ENCODE results near the gene ASMT. TPM values are rescaled to one million over a fixed set of nuclear protein-coding genes. Genes with fewer than 3 reads are reported as not detected.

ASMT gene
- total RNA-seq, 4 donors from 2014 or later = 1.4 TPM; not detected in 3

DNA sequence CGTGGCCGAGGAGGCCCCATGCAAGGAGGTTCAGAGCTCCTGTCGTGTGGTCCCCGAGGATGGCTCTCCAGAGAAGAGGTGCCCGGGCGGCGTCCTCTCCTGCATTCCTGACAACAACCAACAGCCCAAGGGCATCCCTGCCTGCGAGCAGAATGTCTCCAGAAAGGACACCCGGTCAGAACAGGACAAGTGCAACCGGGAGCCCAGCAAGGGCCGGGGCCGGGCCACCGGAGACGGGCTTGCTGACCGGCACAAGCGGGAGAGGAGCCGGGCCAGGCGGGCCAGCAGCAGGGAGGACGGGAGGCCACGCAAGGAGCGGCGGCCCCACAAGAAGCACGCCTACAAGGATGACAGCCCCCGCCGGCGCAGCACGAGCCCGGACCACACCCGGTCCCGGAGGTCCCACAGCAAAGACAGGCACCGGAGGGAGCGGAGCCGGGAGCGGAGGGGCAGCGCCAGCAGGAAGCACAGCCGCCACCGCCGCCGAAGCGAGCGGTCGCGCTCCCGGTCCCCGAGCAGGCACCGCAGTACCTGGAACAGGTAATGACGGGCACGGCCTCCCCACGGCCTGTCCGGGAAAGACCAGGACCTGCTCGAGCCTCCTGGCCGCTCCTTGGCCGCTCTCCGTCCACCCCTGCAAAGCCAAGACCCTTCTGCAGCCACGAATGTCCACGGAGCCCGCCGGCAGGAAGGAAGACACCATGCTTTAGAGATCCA, 13.7 kb upstream of the ASMT start:
- TF ChIP-seq, protein P1, sequence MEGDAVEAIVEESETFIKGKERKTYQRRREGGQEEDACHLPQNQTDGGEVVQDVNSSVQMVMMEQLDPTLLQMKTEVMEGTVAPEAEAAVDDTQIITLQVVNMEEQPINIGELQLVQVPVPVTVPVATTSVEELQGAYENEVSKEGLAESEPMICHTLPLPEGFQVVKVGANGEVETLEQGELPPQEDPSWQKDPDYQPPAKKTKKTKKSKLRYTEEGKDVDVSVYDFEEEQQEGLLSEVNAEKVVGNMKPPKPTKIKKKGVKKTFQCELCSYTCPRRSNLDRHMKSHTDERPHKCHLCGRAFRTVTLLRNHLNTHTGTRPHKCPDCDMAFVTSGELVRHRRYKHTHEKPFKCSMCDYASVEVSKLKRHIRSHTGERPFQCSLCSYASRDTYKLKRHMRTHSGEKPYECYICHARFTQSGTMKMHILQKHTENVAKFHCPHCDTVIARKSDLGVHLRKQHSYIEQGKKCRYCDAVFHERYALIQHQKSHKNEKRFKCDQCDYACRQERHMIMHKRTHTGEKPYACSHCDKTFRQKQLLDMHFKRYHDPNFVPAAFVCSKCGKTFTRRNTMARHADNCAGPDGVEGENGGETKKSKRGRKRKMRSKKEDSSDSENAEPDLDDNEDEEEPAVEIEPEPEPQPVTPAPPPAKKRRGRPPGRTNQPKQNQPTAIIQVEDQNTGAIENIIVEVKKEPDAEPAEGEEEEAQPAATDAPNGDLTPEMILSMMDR (IDR thresholded peaks at IDR 0.05) = no peak
- TF ChIP-seq EP300 (IDR thresholded peaks at IDR 0.05) (no peak), POLR2AphosphoS5 (IDR thresholded peaks at IDR 0.05) (no peak), POLR2A (IDR thresholded peaks at IDR 0.05) (no peak)
- 81 to 92% methylated on average over 5 to 7 of the region's 58 CpGs for WGBS, 2 donors (ENCODE audit: low coverage in 1 of 2)
- Histone ChIP-seq H3K4me1 (no peaks in the 10 kb centered on the region), H3K4me3 (no peak overlapping the region), H3K9me3 (no peaks in the 10 kb centered on the region), H3K27ac (no peak overlapping the region), H3K27me3 (no peaks in the 10 kb centered on the region), H3K36me3 (peaks cover 0 to 79% of the 10 kb centered on the region in 2 donors)
- ATAC-seq = no peak

DNA sequence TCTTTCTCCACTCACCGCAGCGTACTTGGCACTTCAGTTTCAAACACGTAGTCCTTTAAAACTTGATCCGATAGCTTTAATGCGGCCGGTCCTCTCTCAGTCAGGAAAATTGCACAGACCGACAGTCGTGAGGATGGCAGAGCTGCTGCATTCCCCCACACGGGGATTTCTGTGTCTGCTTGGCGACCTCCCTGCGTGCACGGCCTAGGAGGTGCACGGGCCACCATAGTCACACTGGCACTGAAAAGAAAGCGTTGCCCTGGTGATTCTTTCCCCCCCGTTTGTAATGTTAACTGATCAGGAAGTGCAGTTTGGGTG, 13.1 kb upstream of the ASMT start:
- no peak for ATAC-seq

DNA sequence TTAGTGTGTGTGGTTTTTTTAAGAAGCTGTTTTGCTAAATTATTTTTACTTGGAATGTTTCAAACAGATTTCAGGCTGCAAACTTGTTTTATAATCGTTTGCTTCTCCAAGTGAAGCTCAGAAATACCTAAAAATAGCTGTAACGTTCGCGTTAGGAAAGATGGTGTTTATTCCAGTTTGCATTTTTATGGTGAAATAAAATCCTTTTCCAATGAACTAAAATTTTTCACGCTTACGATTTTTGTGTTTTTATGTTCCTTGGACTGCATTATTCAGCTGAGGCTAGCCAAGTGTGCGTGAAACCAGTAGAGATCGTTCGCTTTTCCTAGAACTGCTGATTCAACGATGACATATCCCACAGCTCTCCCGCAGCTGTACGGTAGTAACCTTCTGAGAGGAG, 12.6 kb upstream of the ASMT start:
- no peak overlapping the region for H3K27ac ChIP-seq
- no peak overlapping the region for H3K4me3 ChIP-seq
- ATAC-seq = no peak
- no peaks in the 10 kb centered on the region for H3K27me3 ChIP-seq
- 94 to 96% methylated on average over 12 of the region's 12 CpGs for WGBS, 2 donors (ENCODE audit: low coverage in 1 of 2)
- H3K36me3 ChIP-seq = peaks cover 0 to 70% of the 10 kb centered on the region in 2 donors
- H3K4me1 ChIP-seq = no peaks in the 10 kb centered on the region
- TF ChIP-seq POLR2AphosphoS5 (IDR thresholded peaks at IDR 0.05) (no peak), POLR2A (IDR thresholded peaks at IDR 0.05) (no peak), EP300 (IDR thresholded peaks at IDR 0.05) (no peak)
- TF ChIP-seq, protein P1 (IDR thresholded peaks at IDR 0.05) = no peak
- no peaks in the 10 kb centered on the region for H3K9me3 ChIP-seq

More for the DNA sequence above, 13.1 kb upstream of the ASMT start:
- Histone ChIP-seq H3K27ac (no peak overlapping the region), H3K4me1 (no peaks in the 10 kb centered on the region), H3K27me3 (no peaks in the 10 kb centered on the region), H3K9me3 (no peaks in the 10 kb centered on the region), H3K36me3 (peaks cover 0 to 76% of the 10 kb centered on the region in 2 donors), H3K4me3 (no peak overlapping the region)
- TF ChIP-seq POLR2AphosphoS5 (IDR thresholded peaks at IDR 0.05) (no peak), EP300 (IDR thresholded peaks at IDR 0.05) (no peak), POLR2A (IDR thresholded peaks at IDR 0.05) (no peak)
- TF ChIP-seq, protein P1 (IDR thresholded peaks at IDR 0.05) = no peak
- WGBS, 2 donors (ENCODE audit: low coverage in 1 of 2) = 100% methylated on average over 3 to 7 of the region's 15 CpGs

DNA sequence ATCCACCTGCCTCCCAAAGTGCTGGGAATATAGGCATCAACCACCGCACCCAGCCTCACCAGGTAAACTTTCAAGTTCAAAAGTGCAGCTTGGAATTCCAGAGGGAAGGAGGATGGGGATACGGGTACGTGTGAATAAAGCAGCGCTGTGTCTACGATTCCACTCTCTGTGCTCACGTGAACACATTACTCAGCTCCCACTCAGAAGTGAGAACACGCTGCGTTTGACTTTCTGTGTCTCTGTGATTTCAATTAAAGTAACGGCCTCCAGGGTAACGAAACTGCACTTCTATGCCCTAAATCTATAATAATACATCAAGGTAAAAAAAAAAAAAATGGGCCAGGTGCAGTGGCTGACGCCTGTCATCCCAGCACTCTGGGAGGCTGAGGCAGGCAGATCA, 8.4 kb upstream of the ASMT start:
- Histone ChIP-seq H3K4me1 (no peaks in the 10 kb centered on the region), H3K27me3 (no peaks in the 10 kb centered on the region), H3K27ac (no peak overlapping the region), H3K9me3 (no peaks in the 10 kb centered on the region), H3K36me3 (peaks cover 0 to 28% of the 10 kb centered on the region in 2 donors), H3K4me3 (no peak overlapping the region)
- no peak for TF ChIP-seq POLR2A (IDR thresholded peaks at IDR 0.05)
- 94 to 98% methylated on average over 6 of the region's 11 CpGs for WGBS, 2 donors (ENCODE audit: low coverage in 1 of 2)
- no peak for ATAC-seq

DNA sequence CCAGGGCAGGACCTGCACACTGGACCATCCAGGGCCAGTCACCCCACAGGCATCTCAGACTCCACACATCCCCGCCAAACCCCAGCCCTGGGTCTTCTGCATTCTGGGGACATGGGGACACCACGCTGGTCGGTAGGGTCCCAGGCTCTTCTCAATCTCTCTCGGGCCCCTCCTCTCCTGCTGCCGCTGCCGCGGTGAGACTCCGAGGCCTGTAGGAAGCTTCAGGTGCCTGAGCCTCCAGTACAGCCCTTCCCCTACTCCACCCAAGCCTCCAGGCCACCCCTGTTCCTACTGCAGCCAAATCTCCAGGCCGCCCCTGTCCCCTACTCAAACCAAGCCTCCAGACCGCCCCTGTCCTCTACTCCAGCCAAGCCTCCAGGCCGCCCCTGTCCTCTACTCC, 5.5 kb upstream of the ASMT start:
- H3K4me3 ChIP-seq = no peak overlapping the region
- no peak overlapping the region for H3K27ac ChIP-seq
- no peaks in the 10 kb centered on the region for H3K4me1 ChIP-seq
- TF ChIP-seq POLR2A (IDR thresholded peaks at IDR 0.05) (no peak), EP300 (IDR thresholded peaks at IDR 0.05) (no peak), POLR2AphosphoS5 (IDR thresholded peaks at IDR 0.05) (no peak)
- TF ChIP-seq, protein P1 (IDR thresholded peaks at IDR 0.05) = no peak
- H3K36me3 ChIP-seq = peaks cover 0 to under 1% of the 10 kb centered on the region in 2 donors
- 80 to 100% methylated on average over 2 to 5 of the region's 11 CpGs for WGBS, 2 donors (ENCODE audit: low coverage in 1 of 2)
- no peaks in the 10 kb centered on the region for H3K27me3 ChIP-seq
- no peaks in the 10 kb centered on the region for H3K9me3 ChIP-seq
- ATAC-seq = no peak
